SW480 (cell line): ENCODE data around the gene C17orf50.

ENCODE experiments used
- DNase-seq: peaks from one replicate; pipeline ENCODE4 v3.0.0-alpha.2; 2016; ENCODE audit warnings: low spot score

The C17orf50 gene

DNA sequence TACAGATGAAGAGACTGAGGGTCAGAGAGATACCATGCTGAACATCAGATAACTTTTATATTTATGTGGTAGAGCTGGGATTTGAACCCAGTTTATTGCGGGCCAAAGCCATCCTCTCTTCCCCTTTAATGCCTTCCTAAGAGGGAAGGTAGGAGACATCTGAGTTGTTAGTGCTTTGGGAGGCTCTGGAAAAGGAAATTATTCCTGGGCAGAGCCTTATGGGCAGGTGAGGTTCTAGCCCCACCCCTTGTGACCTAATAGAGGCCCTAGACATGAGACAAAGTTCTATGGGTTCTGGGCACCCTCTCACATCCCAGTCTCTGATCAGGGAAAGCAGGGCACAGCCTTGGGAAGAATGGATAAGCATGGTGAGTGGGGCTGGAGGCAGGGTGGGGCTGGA lies at the start of gene C17orf50:
Gene C17orf50, plus strand, starts transcription at position 301 of the 400 bp plus-strand sequence. Its CDS starts 55 bp downstream, at position 356.
- DNase-seq, result no peak

DNA sequence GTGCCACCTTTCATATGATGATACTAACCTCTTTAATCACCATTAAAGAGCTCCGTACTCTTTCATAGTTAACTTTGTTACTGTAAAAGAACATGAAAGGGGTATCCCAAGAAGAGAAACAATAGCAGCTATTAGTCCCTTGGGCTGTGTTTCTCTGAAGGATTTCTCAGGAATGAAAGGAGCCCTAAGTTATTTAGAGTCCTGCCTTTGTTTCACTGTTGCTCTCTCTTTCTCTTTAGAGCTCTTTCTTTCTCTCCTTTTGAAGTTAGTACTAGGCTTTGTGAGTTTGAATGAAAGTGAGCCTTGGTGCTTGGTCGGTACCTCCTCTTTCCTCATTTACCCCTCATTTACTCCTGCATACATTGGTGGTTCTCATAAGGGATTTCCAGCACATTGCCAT lies 49.7 kb upstream of the C17orf50 start:
- DNase-seq, result no peak

DNA sequence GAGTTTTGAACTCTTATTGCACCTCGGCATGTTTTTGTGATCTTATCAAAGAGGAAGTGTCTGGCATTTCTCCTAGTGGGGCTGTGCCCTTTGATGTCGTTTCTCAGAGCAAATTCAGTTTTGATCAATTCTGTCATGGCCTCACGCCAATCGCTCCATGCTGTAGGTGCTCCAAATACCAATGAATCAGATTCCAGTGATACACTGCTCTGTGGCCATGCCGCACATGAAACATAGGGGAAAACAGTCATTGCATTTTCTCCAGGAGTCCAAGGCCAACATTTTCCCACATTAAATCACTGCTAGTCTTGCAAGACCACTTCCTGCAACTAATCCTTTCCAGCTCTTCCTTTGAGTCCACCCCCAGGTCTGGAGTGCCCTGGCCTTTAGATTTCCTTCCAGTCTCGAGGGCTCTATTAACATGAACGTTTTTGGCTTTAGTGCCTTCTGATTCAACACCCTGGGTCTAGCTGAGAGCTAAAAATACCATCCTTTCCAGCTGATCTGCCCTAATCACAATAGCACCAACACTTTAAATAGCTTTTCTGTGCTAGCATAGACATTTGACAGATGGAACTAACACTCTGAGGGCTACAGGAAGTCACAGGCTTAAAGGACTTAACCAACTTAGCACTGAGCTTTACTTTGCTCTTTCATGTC lies 47.5 kb upstream of the C17orf50 start:
- DNase-seq, result peak; percentile 46

DNA sequence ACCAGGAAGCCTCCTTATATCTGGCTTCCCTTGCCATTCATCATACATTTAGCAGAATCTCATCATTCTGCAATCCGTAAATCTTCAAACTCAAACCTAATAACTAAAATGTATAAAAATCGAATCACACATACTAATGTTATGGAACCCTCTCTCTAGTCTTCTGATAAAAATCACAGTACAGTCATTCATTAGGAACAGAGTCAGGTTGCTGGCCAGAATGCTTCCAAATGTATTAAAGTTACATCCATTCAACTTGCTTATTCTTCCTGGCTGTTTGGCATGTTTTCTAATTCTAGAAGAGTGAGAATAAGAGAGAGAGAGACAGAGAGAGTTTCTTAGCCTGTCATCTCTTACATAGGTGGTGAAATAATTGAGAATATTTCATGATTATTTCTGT lies 45.7 kb upstream of the C17orf50 start:
- DNase-seq, result no peak

DNA sequence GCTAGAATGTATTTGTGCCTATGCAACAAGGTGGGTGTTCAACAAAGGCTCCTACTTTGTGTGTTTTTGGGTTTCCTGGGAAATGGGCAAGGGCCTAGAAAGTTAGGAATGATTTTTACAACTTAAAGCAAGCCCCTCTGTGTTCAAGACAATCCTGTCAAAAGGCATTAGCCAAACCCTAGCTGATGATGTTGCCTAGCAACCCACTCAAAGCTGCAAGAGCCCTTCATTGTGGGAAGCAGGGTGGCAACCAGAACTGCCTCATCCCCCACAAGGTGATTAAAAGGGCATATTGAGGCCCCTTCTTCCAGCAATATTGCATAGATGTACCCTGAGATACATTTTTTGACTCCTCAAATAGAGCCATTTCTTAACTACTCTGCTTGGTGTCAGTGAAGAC lies 45.3 kb upstream of the C17orf50 start:
- no peak for DNase-seq

DNA sequence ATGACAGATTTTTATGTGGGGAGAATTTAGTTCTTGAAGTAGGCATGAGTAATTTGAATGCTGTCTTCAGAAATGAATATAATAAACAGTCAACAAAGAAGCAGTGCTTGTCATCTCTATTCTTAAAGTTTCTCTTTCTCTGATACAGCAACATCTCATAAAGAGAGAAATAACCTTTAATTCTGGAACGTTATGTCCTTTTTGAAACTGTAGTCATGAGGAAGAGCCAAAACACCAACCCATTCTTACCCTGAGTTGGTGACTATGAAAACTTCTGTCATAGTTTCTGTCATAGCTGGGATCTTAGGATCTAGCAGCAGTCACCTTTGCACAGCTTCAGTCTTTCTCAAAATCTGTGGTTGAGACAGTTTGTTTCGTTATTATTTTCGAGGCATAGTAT lies 44.5 kb upstream of the C17orf50 start:
- no peak for DNase-seq

DNA sequence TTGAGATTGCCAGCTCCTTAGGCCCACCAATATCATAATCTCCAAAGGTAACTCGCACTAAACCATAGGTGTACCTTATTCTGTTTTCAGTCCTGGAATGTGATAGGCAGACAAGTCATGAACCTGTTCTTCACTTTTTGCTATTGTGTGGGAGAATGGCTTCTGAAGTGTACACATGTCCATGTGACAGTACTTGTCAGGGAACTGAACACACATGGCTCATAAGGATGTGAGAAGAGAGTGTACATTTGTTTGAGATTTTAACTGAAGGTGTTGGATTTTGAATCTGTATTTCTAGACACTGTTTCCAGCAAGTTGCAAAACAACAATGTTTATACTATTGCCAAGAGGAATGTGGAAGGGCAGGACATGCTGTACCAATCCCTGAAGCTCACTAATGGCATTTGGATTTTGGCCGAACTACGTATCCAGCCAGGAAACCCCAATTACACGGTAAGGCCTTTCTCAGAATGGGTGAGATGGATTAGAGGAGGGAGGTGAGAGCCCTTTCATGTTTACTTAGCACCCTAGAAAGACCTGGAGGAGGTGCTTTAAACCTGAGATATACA lies 43.7 kb upstream of the C17orf50 start:
- DNase-seq, result no peak

DNA sequence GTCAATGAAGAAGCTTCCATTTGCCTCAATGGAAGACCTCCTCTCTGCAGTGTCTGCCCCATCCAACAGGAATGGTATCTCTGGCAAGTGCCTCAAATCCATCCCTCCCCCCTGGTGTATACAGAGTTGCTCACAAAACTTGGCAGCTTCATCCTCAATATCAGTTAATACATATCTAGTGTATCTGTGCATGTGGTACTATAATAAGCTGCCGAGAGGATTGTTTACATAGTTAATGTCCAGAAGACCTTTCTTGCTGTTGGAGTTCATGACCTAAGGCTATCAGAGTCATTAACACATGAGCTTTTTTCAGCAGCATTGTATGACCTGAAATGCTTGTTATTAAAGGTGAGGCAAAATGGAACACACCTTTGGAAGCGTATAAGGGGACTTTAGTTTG lies 43.2 kb upstream of the C17orf50 start:
- no peak for DNase-seq

DNA sequence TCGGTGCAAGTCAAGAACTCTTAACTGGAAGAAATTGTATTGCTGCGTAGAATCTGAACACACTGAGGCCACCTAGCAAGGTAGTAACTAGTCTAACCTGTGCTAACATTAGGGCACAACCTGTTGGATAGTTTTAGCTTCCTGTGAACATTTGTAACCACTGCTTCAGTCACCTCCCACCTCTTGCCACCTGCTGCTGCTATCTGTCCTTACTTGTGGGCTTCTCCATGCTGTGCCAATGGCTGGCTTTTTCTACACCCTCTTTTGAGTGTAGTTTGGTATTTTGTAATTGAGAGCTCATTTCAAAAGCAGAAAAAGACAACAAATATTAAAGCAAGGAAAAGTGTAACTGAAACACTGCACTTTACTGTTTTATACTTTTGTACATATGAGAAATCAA lies 37.0 kb upstream of the C17orf50 start:
- no peak for DNase-seq

DNA sequence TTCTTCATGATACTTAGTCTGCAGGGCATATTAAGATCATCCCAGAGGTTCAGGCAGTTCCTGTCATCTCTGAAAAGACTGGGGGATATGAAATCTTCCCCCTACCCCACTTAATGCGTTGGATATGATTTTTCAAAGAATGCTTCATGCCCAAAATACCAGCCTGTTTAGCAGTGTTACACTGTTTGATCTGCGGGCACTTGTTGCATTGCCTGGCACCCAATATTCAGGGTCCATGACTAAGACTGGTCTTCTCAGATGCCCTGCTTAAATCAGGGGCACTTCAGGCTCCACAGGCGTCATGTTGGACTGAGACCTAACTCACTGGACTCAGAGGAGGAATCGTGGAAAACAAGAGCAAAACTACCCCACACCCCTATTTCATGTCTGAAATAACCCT lies 35.6 kb upstream of the C17orf50 start:
- DNase-seq, result no peak

DNA sequence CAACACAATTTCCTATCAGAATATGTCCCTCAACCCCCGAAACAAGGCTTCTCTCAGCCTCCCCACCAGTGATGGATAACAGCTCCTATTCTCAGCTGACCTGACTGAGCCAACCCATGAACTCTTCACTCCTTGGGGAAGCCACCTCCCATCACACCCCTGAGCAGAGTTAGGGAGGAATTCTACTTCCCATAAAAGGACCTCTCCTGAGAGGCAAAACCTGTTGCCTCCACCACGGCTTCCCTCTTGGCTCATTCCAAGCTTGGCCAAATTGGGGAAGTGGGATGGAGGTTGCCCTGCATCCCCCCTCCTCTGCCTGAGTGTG lies 34.9 kb upstream of the C17orf50 start:
- no peak for DNase-seq

DNA sequence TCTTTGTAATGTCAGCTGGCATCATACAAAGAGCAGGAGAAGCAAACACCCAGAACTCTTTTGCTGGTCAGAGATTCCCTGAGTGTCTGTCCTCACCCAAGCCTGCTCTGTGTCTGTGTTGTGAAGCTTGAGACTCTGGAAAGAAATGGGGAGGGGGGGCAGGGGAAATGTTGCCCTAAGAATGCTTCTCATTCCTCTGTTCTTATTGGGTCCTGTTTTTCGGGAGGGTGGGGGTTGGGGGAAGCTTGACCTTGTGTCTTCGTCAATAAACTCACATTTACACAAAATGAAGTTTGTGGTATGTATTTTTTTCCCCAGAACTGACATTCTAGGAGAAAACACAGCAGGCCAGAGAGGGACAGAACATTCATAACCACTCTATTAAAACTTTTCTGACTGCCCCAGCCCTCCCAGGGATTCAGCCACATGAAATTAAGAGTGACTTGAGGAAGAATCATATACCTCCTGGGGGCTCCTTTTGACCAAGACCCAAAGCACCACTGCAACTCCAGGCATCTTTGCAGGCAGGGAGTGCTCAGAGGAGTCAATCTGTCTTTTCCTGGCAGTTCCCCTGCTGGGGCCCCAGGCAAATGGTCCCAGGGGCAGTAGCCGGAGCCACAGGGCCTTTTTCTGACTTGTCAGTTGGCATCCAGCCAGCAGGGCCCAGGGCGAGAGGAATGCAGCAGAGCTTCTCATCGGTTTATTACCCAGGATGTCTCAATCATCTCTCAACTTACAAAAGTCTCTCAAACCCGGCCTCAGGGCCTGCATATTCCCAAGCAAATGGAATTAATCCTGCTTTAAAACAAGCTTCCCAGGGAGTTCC lies 34.3 kb upstream of the C17orf50 start:
- DNase-seq, result no peak

DNA sequence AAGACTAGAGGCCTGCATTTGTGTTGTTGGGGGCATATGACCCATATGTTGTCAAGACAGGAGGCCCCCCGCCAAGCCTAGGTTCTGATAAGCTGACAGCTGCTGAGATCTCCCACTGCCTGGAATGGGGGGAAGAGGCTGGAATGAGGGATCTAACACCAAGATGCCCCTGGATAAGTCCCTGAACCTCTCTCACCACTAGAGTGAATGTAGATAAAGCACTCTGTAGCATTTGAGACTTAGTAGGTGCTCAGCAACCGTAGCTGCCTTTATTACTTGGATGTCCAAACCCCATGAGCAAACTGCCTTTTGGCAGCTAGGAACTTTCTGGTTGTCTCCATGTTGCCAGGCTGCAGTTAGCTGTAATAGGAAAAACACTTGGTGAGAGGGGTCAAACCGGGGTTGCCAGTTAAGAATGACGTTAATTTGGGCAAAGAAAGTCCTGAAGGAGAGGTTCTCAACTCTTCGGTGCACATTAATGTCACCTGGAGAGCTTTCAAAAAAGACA lies 33.7 kb upstream of the C17orf50 start:
- DNase-seq, result no peak

DNA sequence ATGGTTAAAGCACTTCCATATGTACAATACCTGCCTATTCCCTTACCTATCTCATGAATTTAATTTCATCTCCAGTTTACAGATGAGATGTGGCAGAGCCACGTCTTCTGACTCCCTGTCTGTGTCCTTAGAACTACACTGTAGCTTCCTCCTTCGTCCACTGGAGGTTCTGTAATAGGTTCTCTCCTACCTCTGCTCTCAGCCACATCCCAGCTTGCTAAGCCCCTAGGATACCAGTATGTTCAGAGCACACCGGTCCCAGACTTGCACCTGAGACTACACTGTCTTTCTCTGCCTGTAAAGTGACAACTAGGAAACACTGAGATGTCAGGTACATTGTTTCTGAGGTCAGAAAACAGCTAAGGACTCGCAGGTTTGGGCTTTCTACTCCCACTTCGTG lies 33.1 kb upstream of the C17orf50 start:
- no peak for DNase-seq

DNA sequence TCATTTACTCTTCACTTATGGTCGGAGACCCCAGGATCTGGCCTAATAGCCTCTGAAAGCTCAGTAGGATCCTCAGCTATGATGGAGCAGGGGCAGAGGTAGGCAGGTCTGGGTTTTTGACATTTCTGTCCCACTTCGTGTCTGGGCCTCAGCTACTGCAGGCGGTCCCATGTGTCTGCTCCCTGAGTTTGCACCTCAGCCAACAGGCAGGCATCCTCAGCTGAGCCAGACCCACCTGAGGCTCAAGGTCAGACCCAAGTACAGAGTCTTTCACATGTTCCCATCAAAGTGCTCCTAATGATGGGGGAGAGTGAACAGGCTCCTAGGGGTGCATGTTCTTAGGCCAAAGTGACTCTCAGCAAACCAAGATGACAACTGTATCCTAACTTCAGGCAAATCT lies 32.1 kb upstream of the C17orf50 start:
- DNase-seq, result no peak

DNA sequence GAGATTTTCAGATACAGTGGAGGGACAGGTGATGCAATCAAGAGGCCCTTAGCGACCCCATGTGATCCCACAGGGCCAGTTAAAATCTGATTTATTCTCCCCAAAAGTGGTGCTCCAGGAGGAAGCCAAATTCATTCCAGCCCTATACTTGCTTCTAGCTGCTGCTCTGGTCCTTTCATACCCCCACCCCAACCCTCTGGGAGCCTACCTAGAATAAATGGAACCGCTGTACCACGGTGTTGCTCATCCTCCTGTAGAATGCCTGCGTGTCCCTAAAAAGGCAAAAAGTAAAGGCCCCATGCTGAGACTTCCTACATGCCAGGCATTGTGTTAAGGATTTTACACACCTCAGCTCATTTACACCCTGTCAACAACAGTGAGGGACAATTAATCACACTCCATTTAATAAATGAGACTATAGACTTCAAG lies 31.3 kb upstream of the C17orf50 start:
- no peak for DNase-seq

DNA sequence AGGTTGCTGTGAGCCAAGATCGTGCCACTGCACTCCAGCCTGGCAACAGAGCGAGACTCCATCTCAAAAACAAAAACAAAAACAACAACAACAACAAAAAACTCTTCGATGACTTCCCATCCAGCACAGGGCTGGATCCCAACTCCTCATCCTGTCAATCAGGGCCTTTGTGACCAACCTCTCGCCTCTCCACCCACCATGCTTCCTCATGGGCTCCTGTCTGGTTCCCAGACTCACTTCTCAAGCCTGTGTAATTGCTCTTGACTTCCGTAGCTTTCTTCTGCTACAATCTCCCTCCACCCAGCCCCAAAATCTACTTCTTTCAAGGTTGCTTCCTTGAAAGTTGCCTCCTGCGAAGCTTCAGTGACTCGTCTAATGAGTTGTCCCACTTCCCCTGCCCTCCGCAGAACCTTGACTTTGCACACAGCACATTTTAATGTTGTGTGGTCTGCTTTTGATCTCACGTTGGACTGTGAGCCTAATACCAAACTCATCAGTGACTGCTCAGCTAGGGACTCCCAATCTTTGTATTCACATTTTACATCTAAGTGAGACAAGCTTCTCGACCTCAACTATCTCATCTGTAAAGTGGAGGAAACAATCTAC lies 30.2 kb upstream of the C17orf50 start:
- DNase-seq, result no peak

DNA sequence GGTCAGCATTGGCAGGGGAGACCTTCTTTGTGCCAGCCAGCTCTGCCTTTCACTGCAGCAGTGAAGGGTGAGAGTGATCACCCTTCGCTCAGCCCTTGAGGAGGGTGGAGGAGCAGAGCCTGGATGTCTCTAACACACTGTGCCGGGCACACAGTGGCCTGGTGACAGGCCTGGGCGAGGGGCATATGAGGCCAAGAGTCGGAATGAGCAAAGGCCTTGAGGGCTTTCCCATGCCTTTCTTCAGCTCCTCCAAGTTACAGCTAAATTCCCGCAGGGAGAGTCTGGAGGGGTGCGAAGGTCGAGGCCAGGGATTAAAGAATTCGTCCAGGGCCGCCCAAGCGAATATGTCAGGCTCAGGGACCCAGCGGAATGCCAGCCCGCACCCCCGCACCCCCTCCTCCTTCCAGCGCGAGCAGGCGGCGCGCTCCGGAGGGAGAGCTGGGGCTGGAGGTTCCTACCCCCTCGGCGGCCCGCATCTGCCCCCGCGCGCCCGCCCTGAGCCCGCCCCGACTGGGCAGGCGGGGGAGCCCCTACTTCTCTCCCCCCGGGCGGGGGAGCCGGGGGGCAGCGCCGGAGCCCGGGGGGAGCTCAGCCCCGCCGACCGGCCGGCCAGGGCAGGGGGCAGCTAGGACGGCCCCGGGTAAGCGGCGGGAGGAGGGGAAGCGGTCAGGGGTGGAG lies 29.3 kb upstream of the C17orf50 start, which contains the start of gene RASL10B:
Gene RASL10B, plus strand, starts transcription at position 401 of the 678 bp plus-strand sequence. CDS start 3,546 bp downstream, outside the sequence.
- DNase-seq, result peak; percentile 36

DNA sequence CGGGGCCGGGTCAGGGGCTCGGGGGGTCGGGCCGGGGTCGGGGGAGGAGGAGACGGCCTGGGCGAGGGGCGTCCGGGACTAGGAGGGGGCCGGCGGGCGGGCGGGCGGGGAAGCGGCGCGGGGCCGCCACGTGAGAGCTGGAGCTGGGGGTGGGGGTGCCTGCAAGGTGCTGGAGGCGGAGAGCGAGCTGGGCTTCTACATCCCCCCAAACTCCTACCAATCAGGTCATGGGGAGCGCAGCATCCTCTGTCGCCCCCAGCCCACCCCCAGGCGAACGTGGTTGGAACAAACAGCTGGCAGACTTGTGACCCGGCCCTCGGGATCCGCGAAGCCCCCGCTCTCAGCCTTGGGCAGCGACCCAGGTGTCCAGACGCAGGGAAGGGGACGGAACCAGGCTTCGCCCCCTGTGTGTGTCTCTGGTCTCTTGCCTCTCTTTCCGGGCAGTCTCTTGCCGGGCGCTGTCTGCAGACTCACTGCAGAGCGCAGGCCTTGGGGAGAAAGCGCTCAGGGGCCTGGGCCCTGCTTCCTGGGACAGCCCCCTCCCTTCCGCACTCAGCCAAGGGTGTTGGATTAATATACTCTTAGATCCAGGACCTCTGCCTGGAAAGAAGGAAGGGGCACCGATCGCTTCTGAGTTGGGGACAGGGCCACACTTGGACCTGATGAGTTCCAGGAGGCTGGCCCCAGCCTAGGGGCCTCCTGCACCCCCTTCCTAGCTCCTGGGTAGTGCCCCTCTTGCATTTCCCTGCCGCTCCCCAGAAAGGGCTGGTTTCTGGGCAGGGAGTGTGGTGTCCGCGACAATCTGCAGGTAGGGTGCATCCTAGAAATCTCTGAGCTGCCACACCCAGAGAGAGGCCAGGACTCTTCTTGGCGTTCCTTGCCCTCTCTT lies 28.5 kb upstream of the C17orf50 start:
- no peak for DNase-seq

DNA sequence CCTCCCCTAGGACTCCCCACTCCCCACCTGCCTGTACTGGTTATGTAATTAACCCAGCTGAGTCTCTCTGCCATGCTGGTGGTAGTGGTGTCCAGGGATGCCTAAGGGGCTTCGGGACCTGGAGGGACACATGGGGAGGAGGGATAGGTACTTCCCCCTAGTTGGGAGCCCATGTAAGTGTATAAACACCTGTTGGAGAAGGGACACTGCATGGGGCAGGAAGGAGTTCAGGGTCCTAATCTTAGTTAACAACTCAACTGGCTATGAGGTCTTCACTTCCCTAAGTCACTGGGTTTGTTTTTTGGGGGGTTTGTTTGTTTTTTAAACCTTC lies 27.9 kb upstream of the C17orf50 start:
- DNase-seq, result no peak

DNA sequence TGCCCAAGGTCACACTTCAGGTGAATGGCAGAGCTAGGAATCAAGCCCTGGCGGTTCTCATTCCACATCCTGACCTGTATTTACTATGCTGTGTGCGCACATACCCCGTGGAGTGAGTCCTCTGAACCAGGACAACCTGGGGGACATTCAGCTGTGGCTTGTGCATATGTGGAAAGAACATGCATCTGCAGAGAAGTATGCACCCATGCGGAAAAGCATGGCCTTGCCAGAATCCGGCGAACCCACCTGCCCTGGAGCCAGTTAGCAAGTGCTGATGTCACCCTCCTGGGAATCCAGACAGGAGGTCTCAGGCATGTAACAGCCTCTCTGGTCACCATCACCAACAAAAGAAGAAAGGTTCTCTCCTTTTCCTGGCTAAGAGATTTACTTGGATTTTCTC lies 27.3 kb upstream of the C17orf50 start:
- DNase-seq, result no peak
